GM10266 (cell line): Measurements from ENCODE around the gene SH3PXD2A.
A peak's percentile ranks its signal among the peaks of the same experiment; 100 is the strongest.

Source experiments
- DNase-seq: peaks from one replicate; pipeline ENCODE4 v3.0.0; 2012; ENCODE audit errors: extremely low spot score
- TF ChIP-seq, protein P1 (sequence below): IDR thresholded peaks from 2 replicates; pipeline ENCODE4 v1.5.1; 2012; ENCODE audit warnings: mild to moderate bottlenecking, low read depth; ENCODE audit not compliant: control insufficient read depth, insufficient read depth; ENCODE audit errors: missing control alignments

Gene SH3PXD2A

GRCh38 chr10:103592186-103593021 is 263.0 kb downstream of the SH3PXD2A start:
- DNase-seq: peak; percentile 84
- TF ChIP-seq, protein P1, sequence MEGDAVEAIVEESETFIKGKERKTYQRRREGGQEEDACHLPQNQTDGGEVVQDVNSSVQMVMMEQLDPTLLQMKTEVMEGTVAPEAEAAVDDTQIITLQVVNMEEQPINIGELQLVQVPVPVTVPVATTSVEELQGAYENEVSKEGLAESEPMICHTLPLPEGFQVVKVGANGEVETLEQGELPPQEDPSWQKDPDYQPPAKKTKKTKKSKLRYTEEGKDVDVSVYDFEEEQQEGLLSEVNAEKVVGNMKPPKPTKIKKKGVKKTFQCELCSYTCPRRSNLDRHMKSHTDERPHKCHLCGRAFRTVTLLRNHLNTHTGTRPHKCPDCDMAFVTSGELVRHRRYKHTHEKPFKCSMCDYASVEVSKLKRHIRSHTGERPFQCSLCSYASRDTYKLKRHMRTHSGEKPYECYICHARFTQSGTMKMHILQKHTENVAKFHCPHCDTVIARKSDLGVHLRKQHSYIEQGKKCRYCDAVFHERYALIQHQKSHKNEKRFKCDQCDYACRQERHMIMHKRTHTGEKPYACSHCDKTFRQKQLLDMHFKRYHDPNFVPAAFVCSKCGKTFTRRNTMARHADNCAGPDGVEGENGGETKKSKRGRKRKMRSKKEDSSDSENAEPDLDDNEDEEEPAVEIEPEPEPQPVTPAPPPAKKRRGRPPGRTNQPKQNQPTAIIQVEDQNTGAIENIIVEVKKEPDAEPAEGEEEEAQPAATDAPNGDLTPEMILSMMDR: peak; percentile 73

DNA sequence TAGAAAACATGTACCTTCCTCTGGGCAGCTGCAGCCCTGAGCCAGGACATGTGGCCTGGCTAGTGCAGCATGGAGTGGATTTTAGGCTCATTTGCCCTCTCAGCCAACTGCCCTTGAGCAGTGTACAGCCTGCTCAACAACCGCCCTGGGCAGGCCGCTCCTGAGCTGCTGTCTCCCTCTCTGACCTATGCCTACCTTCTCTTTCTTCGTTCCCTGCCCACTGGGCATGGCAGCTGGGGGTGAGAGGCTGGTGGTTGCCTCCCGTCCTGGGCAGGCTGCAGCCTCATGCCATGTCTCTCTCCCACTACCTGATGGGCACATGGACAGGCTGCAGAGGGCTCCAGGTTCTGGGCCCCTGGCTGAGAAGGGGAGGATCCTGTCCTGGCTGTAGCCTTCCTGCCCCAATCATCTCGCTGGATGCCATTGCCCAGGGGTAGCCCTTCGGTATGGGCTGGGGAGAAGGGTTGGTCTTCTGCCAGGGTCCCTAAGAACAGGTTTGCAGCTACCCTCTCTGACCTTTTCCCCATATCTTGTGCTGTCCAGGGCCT is 264.6 kb downstream of the SH3PXD2A start:
- TF ChIP-seq, protein P1: no peak
- no peak for DNase-seq

DNA sequence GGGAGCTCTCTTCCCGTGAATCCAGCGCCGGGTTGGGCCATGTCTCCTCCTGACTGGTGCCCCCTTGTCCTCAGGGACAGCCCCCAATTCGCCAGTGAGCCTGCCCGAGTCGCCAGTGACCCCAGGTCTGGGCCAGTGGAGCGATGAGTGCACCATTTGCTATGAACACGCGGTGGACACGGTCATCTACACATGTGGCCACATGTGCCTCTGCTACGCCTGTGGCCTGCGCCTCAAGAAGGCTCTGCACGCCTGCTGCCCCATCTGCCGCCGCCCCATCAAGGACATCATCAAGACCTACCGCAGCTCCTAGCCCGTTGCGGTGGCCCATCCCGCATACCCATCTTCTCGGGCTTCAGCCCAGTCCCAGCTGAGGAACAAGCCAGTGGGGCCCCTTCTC is 265.3 kb downstream of the SH3PXD2A start:
- no peak for DNase-seq
- TF ChIP-seq, protein P1: no peak

DNA sequence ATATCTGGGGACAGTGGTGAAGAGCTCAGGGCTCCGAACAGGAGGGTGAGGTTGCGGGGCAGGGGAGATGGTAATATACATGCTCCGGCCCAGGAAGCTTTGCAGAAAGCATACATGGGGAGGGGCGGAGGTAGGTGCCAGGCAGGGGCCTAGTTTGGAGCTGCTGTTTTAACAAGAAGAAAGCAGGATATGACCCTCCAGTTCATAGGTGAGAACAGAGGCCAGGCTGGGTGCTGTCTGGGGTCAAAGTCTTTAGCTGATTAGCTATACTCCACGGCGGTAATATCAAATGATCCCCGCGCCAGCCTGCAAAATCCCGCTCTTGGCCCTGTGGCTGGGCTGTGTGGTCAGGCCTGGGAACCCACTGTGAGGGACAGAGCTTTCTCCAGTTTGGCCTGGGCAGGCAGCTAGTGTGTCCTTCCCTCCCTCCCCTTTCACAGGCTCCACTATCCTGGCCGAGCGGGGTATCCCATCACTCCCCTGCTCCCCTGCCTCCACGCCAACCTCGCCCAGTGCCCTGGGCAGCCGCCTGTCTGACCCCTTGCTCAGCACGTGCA is 266.2 kb downstream of the SH3PXD2A start:
- TF ChIP-seq, protein P1: no peak
- no peak for DNase-seq

- DNase-seq: no peak
- TF ChIP-seq, protein P1: no peak
Observed at GRCh38 chr10:103587073-103587472, 268.3 kb downstream of the SH3PXD2A start.

- TF ChIP-seq, protein P1: no peak
- no peak for DNase-seq
Observed at GRCh38 chr10:103585011-103585405, 270.4 kb downstream of the SH3PXD2A start.
